HepG2 (cell line): ENCODE results near the gene DNMT1. TPM values are rescaled to one million over a fixed set of nuclear protein-coding genes. Genes with fewer than 3 reads are reported as not detected.
A peak's percentile ranks its signal among the peaks of the same experiment; 100 is the strongest.

Experiments used
- ATF1 ChIP-seq: IDR thresholded peaks from 2 replicates; pipeline ENCODE4 v1.6.1; 2016; ENCODE audit warnings: mild to moderate bottlenecking, control low read depth
- BCL6 ChIP-seq: IDR thresholded peaks from 2 replicates; pipeline ENCODE4 v1.6.1; 2016; ENCODE audit warnings: missing genetic modification reagents, missing compliant biosample characterization
- CEBPG ChIP-seq: IDR thresholded peaks from 2 replicates; pipeline ENCODE4 v1.6.1; 2016
- EEA1 ChIP-seq: sonication (generic); formaldehyde crosslinking; IDR thresholded peaks from 2 replicates; pipeline ENCODE4 v1.5.1; 2020; ENCODE audit warnings: mild to moderate bottlenecking, missing genetic modification reagents, borderline replicate concordance
- HDAC1 ChIP-seq: sonication (generic); formaldehyde crosslinking; IDR thresholded peaks from 2 replicates; pipeline ENCODE4 v1.5.1; 2020; ENCODE audit warnings: mild to moderate bottlenecking, missing genetic modification reagents
- HHEX ChIP-seq: IDR thresholded peaks from 2 replicates; pipeline ENCODE4 v1.6.1; 2016; ENCODE audit warnings: control low read depth
- NR2F6 ChIP-seq, 2 experiments: IDR thresholded peaks; 2 replicates each; pipeline ENCODE4 v1.6.1; 2016; ENCODE audit warnings: antibody characterized with exemption in 1 of 2, mild to moderate bottlenecking in 1 of 2
- POGZ ChIP-seq: sonication (generic); formaldehyde crosslinking; IDR thresholded peaks from 2 replicates; pipeline ENCODE4 v1.4.0; 2020; ENCODE audit warnings: mild to moderate bottlenecking, missing genetic modification reagents
- SALL1 ChIP-seq: sonication (generic); formaldehyde crosslinking; IDR thresholded peaks from 2 replicates; pipeline ENCODE4 v1.8.0; 2022; ENCODE audit warnings: mild to moderate bottlenecking, missing genetic modification reagents
- TARDBP ChIP-seq: sonication (generic); formaldehyde crosslinking; IDR thresholded peaks from 2 replicates; pipeline ENCODE4 v1.8.0; 2022; ENCODE audit warnings: mild to moderate bottlenecking, missing genetic modification reagents
- ZNF160 ChIP-seq: sonication (generic); formaldehyde crosslinking; IDR thresholded peaks from 2 replicates; pipeline ENCODE4 v1.8.0; 2022; ENCODE audit warnings: mild to moderate bottlenecking, inconsistent platforms, missing genetic modification reagents
- ZNF292 ChIP-seq: sonication (generic); formaldehyde crosslinking; IDR thresholded peaks from 2 replicates; pipeline ENCODE4 v1.8.1; 2022; ENCODE audit warnings: mild to moderate bottlenecking, low read depth, missing genetic modification reagents, borderline replicate concordance
- ZNF792 ChIP-seq: IDR thresholded peaks from 2 replicates; pipeline ENCODE4 v1.6.1; 2016
- polyA plus RNA-seq, 8 experiments: library from polyadenylated mRNA; depleted of rRNA in 3 of 8; stranded (reverse) in 7 of 8; unstranded in 1 of 8; fragments of >200 nt; fragmentation: Illumina TruSeq in 4 of 8; extraction: Trizol in 4 of 8; gene quantifications; 2 replicates each; pipeline versions ENCODE4 v1.2.1 to v1.2.3, GENCODE V29; 2011 to 2016; ENCODE audit warnings: low read depth in 4 of 8, missing spikeins in 1 of 8, mixed read lengths in 1 of 8; ENCODE audit not compliant: insufficient read depth in 1 of 8
- total RNA-seq, 5 experiments: library from RNA; depleted of rRNA; stranded (reverse); fragments of >200 nt; fragmentation: Illumina TruSeq; extraction: Trizol; gene quantifications; 2 replicates each; pipeline ENCODE4 v1.2.3, GENCODE V29; 2016; ENCODE audit warnings: low read depth in 1 of 5
- TF ChIP-seq, protein P1 (sequence below): sonication (generic); formaldehyde crosslinking; IDR thresholded peaks from 2 replicates; pipeline ENCODE4 v1.5.1; 2020; ENCODE audit warnings: mild to moderate bottlenecking, missing genetic modification reagents, moderate library complexity
- TF ChIP-seq, protein P2 (sequence below): IDR thresholded peaks from 2 replicates; pipeline ENCODE4 v1.6.1; 2016; ENCODE audit warnings: missing compliant biosample characterization, missing genetic modification reagents, borderline replicate concordance
- TF ChIP-seq, protein P3 (sequence below): sonication (generic); formaldehyde crosslinking; IDR thresholded peaks from 2 replicates; pipeline ENCODE4 v1.4.0; 2020; ENCODE audit warnings: missing genetic modification reagents
- TF ChIP-seq, protein P4 (sequence below): sonication (generic); formaldehyde crosslinking; IDR thresholded peaks from 2 replicates; pipeline ENCODE4 v1.4.0; 2020; ENCODE audit warnings: mild to moderate bottlenecking, missing genetic modification reagents, borderline replicate concordance

The DNMT1 gene
- total and polyA plus RNA-seq, 2 of the 13 experiments (the other 11 are each of a cell fraction or from before 2014, with no cell fraction given) = 31.2 to 91.1 TPM

DNA sequence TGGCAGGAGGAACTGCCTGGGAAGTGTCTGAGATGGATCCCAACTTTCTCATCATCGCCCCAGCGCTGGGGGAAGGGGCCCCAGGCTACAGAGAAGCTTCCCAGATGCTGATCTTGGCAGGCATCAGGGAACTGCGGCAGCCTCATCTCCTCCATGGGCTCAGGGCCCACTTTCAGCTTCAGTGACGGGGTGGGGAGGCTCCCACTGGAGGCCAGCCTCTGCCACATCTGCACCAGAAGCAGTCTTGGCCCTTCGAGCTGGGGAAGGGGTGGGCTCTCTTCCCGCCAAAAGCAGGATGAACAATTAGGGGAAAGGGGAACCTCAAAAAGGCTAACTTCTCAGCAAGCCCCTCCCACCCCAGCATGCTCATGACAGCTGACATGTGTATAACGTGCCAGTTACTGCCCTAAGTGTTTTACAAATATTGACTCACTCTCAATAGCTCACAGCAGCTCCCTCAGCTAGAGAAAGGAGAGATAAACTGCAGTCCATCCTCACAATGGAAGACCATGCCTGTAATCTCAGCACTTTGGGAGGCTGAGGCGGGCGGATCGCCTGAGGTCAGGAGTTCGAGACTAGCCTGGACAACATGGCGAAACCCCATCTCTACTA lies 43.5 kb upstream of the DNMT1 start (continued):
- TF ChIP-seq ZNF792 (CRISPR knock-in tag) (peak; percentile 49; the same call in 1 of the 2 replicates), ATF1 (no peak), CEBPG (CRISPR knock-in tag) (0 out of 2 replicates have a peak, but pooled peaks have one; percentile 35), HDAC1 (CRISPR knock-in tag) (peak; percentile 85), POGZ (CRISPR knock-in tag) (peak; percentile 53; the same call in 1 of the 2 replicates), NR2F6 (IDR thresholded peaks at IDR 0.05) (peak; percentile 44; the same call in 1 of the 2 replicates), NR2F6 (CRISPR knock-in tag; IDR thresholded peaks at IDR 0.05) (peak; percentile 73; the same call in 1 of the 2 replicates), ZNF160 (CRISPR knock-in tag) (no peak), ZNF292 (CRISPR knock-in tag) (peak; percentile 52), TARDBP (CRISPR knock-in tag) (peak; percentile 51; the same call in 1 of the 2 replicates), BCL6 (CRISPR knock-in tag) (peak; percentile 52; the same call in 1 of the 2 replicates), SALL1 (CRISPR knock-in tag) (peak; percentile 72), HHEX (CRISPR knock-in tag) (peak; percentile 95), EEA1 (CRISPR knock-in tag) (no peak)
- TF ChIP-seq, protein P1, sequence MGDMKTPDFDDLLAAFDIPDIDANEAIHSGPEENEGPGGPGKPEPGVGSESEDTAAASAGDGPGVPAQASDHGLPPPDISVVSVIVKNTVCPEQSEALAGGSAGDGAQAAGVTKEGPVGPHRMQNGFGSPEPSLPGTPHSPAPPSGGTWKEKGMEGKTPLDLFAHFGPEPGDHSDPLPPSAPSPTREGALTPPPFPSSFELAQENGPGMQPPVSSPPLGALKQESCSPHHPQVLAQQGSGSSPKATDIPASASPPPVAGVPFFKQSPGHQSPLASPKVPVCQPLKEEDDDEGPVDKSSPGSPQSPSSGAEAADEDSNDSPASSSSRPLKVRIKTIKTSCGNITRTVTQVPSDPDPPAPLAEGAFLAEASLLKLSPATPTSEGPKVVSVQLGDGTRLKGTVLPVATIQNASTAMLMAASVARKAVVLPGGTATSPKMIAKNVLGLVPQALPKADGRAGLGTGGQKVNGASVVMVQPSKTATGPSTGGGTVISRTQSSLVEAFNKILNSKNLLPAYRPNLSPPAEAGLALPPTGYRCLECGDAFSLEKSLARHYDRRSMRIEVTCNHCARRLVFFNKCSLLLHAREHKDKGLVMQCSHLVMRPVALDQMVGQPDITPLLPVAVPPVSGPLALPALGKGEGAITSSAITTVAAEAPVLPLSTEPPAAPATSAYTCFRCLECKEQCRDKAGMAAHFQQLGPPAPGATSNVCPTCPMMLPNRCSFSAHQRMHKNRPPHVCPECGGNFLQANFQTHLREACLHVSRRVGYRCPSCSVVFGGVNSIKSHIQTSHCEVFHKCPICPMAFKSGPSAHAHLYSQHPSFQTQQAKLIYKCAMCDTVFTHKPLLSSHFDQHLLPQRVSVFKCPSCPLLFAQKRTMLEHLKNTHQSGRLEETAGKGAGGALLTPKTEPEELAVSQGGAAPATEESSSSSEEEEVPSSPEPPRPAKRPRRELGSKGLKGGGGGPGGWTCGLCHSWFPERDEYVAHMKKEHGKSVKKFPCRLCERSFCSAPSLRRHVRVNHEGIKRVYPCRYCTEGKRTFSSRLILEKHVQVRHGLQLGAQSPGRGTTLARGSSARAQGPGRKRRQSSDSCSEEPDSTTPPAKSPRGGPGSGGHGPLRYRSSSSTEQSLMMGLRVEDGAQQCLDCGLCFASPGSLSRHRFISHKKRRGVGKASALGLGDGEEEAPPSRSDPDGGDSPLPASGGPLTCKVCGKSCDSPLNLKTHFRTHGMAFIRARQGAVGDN = peak; percentile 67
- TF ChIP-seq, protein P2, sequence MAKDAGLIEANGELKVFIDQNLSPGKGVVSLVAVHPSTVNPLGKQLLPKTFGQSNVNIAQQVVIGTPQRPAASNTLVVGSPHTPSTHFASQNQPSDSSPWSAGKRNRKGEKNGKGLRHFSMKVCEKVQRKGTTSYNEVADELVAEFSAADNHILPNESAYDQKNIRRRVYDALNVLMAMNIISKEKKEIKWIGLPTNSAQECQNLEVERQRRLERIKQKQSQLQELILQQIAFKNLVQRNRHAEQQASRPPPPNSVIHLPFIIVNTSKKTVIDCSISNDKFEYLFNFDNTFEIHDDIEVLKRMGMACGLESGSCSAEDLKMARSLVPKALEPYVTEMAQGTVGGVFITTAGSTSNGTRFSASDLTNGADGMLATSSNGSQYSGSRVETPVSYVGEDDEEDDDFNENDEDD (CRISPR knock-in tag) = peak; percentile 37; the same call in 1 of the 2 replicates
- TF ChIP-seq, protein P3, sequence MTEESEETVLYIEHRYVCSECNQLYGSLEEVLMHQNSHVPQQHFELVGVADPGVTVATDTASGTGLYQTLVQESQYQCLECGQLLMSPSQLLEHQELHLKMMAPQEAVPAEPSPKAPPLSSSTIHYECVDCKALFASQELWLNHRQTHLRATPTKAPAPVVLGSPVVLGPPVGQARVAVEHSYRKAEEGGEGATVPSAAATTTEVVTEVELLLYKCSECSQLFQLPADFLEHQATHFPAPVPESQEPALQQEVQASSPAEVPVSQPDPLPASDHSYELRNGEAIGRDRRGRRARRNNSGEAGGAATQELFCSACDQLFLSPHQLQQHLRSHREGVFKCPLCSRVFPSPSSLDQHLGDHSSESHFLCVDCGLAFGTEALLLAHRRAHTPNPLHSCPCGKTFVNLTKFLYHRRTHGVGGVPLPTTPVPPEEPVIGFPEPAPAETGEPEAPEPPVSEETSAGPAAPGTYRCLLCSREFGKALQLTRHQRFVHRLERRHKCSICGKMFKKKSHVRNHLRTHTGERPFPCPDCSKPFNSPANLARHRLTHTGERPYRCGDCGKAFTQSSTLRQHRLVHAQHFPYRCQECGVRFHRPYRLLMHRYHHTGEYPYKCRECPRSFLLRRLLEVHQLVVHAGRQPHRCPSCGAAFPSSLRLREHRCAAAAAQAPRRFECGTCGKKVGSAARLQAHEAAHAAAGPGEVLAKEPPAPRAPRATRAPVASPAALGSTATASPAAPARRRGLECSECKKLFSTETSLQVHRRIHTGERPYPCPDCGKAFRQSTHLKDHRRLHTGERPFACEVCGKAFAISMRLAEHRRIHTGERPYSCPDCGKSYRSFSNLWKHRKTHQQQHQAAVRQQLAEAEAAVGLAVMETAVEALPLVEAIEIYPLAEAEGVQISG (CRISPR knock-in tag) = peak; percentile 21; the same call in 1 of the 2 replicates
- TF ChIP-seq, protein P4, sequence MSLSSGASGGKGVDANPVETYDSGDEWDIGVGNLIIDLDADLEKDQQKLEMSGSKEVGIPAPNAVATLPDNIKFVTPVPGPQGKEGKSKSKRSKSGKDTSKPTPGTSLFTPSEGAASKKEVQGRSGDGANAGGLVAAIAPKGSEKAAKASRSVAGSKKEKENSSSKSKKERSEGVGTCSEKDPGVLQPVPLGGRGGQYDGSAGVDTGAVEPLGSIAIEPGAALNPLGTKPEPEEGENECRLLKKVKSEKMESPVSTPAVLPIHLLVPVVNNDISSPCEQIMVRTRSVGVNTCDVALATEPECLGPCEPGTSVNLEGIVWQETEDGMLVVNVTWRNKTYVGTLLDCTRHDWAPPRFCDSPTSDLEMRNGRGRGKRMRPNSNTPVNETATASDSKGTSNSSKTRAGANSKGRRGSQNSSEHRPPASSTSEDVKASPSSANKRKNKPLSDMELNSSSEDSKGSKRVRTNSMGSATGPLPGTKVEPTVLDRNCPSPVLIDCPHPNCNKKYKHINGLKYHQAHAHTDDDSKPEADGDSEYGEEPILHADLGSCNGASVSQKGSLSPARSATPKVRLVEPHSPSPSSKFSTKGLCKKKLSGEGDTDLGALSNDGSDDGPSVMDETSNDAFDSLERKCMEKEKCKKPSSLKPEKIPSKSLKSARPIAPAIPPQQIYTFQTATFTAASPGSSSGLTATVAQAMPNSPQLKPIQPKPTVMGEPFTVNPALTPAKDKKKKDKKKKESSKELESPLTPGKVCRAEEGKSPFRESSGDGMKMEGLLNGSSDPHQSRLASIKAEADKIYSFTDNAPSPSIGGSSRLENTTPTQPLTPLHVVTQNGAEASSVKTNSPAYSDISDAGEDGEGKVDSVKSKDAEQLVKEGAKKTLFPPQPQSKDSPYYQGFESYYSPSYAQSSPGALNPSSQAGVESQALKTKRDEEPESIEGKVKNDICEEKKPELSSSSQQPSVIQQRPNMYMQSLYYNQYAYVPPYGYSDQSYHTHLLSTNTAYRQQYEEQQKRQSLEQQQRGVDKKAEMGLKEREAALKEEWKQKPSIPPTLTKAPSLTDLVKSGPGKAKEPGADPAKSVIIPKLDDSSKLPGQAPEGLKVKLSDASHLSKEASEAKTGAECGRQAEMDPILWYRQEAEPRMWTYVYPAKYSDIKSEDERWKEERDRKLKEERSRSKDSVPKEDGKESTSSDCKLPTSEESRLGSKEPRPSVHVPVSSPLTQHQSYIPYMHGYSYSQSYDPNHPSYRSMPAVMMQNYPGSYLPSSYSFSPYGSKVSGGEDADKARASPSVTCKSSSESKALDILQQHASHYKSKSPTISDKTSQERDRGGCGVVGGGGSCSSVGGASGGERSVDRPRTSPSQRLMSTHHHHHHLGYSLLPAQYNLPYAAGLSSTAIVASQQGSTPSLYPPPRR = peak; percentile 95
